T-helper 22 cell (primary cell): Measurements from ENCODE around the gene CA4.
"Not testable (repeated sequence)": the region's sequence is repeated elsewhere in the genome, so short reads cannot be mapped to it uniquely, and the experiment has no call there.

Experiments
- DNase-seq: peaks from one replicate; pipeline ENCODE4 v3.0.0-alpha.2; 2020; ENCODE audit warnings: low read depth

The CA4 gene

DNA sequence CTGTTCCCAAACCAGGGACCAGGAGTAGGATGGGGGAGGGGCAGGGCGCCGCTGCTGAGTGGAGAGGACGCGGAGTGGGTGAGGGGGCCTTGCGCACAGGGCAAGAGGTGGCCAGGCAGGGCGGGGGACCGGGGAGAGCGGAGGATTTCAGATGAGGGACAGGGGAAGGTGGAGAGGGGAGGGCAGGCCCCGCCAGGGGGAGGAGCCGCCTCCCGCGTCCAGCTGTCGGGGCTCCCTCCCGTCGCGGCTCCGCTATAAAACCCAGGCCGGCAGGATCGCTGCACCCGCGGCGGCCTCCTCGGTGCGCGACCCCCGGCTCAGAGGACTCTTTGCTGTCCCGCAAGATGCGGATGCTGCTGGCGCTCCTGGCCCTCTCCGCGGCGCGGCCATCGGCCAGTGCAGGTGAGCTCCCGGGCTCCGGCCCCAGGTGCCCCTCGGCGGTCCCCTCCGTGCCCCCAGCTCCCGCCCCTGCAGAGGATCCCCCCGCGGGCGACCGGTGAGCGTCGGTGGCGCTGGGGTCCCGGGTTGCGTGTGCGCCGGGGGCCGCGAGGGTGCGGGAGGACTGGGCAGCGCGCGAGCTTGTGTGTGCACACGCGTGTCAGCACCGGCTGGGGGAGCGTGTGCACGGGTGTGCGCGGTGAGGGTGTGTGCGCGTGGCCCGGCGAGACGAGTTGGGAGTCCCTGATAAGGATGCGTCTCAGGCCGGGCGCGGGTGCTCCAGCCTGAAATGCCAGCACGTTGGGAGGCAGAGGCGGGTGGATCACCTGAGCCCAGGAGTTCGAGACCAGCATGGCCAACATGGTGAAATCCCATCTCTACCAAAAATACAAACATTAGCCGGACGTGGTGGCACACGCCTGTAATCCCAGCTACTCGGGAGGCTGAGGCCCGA is at the start of gene CA4:
Gene CA4, plus strand, starts transcription at position 283 of the 892 bp plus-strand sequence. Its CDS starts 62 bp downstream, at position 345.
- no peak for DNase-seq

DNA sequence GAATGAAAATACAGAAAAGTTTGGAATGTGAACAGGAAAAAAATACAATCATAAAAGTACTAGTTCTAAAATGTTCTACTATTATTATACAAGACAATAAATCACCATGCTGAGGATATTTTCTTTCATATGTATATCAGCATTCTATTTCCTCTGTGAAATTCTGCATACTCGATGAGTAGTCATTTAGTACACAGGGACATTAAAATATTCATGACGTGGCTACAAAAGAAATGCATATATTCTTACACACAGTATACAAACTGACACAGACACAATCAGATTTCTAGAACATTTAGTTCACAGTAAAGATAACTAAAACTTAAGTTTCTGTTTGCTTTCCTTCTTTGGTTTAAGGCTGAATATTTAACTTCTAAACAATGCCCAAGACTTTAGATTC is 49.2 kb upstream of the CA4 start:
- DNase-seq, result not testable (repeated sequence)

DNA sequence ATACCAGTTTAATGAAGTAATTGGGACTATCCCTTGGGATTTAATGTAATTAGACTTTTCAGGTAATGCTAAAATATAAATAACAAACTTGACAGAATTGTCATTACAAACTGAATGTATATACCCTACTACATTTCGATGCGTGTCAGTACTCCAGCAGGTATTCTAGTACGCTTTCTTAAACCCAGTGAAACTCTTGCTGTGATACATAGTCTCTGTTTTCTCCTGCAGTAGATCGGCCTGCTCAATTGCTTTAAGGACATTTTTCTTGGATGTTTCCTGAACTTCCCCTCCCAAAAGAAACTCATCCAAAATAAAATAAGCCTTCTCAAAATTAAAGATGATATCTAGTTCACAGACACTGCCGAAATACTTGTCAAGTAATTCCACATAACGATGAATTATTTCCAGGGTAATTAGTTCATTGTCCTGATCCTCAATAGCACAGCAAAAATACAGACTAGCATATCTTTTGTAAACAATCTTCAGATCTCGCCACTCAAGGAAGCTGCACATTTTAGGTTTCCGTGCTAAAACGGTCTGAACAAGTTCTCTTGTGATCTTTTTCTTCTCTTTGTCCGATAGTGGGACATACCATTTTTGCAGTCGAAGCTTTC is 47.6 kb upstream of the CA4 start:
- DNase-seq, result not testable (repeated sequence)

DNA sequence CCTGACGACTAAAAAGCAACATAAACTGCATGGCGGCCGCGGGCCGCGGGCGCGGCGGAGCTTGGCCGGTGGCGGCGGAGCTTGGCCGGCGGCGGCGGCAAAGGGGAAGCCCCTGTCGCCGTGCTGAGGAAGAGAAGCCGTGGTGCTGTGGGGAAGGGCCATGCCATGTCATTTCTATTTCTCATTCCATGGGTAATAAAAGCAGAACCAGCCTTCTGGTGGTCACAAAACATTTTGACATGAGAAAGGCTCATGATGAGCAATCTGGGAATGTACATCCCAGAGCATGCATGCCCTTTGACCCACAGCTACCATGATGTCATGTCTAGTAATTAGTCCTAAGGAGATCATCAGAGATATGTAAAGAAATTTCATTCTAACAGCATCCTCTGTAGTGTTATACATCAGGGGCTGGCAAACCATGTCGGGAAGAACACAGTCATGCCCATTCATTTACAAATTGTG is 47.1 kb upstream of the CA4 start:
- DNase-seq, result no peak

DNA sequence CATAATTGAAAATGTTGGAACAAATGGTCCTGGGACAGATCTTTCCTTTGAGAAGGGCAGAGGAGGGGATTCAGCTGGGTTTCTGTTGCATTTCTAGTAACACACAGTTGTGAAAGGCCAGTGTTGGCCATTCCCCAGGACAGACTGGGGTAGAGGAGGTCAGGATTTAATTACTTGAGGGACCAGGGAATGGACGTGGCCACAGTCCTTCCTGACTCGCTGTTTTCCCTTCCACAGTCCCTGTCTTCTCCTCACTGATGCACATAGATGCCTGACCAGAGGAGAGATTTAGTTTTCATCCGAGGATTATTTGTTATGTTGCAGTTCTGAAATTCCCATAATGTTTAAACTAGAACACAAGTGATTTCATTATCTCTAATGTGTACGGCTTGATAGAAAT is 45.8 kb upstream of the CA4 start:
- no peak for DNase-seq

DNA sequence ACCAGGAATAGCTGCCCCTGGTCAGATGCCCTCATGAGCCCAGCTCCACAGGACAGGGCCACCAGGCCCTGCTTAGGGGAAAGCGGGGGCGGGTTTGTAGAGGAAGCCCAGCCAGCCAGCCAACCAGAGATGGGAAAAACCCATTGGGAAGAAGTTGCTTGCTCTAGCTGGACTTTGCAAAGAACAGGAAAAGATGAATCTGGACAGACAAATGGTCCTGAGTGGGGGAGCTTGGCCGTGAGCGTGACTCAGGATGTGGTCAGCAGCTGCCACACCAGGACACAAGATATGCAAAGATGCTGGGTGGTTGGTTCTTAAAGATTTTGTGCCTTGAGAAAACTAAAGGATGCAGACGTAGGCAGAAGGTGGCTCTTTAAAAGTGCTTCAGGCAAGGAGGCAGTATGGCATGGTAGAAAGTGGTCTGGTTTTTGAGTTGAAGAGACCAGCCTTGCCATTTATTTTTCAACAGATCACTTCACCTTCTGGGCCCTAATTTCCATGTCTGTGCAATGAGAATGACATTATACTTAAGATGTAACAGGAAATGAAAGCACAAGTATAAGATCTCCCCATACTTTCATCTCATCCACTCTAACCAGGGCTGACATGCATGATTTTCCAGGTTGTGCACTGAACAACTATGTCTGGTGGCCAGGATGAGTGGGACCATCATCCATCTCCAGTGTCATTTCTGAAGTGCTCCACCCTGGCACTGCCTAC is 43.3 kb upstream of the CA4 start:
- no peak for DNase-seq

DNA sequence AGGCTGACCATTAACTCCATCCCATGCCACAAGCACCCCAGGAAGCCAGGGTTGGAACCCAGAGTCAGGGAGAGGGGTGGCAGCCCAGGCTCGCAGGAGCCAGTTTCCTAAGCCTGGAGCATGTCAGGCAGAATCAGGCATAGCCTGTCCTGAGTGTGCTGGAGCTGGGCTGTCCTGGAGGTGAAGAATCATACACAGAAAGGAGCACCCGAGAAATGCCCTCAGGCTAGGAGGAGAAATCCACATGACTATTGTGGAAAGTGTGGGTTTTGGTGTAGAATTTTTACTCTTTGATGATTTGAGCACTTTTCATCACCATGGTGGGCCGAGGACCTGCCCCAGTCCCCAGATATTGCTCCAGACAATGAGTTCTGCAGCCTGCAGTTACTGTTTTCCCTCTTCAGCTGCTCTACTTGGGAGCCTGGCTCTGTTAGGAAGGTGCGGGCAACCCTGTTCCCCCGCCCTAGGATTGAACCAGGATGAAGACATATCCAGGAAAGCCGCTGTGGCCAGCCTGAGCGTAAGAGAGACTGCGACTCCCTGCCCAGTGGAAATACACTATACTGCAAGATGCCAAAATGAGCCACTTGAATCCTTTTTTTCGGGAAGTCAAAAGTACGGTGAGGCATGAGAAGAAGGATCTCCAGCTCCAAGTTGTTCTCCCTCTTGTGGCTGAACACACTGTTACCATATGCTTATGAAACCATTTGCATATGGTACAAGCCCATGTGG is 42.1 kb upstream of the CA4 start:
- DNase-seq, result no peak

DNA sequence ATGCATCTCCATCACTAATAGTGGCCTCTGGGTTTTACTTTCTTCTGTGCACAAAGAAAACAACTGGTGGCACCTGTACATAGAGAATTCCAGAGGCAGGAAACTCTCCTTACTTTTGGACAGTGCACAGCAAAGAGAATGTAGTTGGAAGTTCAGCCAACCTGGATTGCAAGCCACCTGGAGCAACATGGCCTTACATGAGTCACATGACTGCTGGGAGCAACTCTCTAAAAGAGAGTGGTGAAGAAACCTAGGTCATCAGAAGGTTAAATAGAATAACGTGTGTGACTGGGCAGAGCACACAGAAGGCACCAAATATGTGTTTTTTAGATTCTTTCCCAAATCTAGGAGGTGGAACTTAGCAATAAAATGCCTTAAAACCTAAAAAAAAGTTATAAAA is 41.5 kb upstream of the CA4 start:
- not testable (repeated sequence) for DNase-seq

DNA sequence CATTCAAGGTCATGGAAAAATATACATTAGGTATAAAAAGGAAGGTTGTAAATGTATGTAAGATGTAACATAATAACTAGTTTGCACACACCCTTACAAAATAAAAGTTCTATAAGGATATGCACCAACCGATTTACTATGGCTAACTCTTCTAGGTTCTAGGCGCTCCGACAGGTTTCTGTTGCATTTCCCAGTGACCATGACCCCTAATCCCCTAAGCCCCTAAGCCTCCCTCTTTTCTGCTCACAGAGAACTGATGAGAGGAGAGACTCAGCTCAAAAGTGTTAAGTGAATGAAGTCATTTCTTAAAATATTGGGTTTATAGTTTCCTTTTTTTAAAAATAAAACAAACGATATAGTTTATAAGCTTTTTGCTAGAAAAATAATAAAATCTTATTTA is 41.1 kb upstream of the CA4 start:
- no peak for DNase-seq

DNA sequence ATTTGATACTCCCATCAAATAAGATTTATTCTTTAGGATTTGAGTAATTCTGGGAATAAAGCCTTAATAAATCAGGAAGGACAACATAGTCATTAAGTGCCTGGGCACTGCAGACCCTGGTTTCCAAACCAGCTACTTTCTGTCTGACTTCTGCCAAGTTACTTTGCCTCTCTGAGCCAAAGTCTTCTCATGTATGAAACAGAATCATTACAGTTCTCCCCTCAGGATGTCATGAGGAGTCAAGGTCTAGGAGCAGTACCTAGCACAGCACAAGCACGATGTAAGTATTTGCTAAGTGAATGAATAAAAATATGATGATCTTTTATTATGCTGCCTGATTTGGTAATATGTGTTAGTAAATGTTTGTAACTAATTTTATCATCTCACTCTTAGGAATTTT is 40.6 kb upstream of the CA4 start:
- no peak for DNase-seq

DNA sequence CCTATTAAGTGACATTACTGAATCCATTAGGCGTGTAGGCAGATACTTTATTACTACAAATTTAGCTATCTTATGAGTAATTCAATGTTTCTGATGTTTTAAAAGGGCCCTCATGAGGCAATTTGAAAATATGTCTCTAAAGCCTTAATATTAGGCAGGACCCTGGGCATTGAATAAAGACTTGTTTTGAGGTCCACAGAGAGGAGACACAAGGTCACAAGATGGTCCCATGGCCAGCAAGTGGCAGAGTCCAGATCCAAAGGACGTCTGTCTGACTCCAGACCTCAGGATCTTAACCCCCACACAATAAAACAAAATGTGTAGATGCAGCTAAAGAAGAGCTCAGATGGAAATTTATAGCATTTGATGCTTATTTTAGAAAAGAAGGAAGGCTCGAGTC is 39.2 kb upstream of the CA4 start:
- no peak for DNase-seq

DNA sequence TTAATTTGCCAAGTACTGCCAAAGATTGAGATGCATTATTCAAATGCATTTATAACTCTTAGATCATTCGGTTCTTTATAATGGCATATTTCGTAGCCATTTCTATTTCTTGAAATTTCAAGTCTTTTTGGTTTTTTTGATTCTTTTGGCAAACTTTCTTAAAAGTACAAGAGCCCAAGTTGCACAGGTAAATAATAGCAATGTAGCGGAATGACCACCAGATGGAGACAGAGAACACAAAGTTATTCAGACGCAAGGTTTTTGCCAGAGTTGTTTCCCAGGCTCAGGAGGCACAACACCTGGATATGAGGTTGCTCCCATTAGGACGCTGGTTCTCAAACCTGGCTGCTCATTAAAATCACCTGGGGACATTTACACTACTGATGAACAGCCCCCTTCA is 38.1 kb upstream of the CA4 start:
- not testable (repeated sequence) for DNase-seq

DNA sequence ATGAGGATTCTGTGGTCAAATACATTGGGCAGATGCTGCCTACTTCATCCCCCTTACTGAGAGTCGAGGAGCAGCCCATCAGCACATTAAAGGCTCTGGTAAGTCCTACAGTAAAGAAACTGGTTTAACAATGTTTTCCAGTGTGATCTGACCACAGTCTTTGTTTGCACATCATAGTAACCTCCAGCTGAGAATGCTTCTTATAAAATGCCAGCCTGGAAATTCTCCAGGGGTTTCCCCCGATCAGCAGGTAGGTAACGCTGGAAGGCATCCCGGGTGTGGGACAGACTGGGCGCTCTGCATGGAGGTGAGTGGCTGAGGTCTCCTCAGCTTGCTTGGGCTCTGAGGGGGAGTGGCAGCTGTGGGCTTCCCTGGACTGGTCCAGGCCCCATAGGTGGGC is 34.4 kb upstream of the CA4 start:
- not testable (repeated sequence) for DNase-seq

DNA sequence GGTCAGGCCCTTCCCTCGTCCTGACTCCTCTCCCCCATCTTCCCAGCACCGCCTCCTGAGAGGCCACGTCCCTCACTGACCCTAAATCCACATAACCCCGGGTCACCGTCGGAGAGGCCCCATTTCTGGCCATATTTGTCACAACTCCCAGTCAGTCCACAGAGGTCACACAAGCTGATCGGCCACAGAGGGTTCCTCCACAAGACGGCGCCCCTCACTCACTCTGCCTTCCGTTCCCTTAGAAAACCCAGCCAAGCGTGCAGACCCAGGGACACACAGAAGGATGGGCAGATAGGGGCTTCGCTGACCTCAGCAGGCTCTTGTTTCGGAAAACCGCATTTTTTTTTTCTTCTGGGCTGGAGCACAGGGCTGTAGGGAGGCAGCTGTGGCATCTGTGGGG is 33.6 kb upstream of the CA4 start:
- DNase-seq, result not testable (repeated sequence)

DNA sequence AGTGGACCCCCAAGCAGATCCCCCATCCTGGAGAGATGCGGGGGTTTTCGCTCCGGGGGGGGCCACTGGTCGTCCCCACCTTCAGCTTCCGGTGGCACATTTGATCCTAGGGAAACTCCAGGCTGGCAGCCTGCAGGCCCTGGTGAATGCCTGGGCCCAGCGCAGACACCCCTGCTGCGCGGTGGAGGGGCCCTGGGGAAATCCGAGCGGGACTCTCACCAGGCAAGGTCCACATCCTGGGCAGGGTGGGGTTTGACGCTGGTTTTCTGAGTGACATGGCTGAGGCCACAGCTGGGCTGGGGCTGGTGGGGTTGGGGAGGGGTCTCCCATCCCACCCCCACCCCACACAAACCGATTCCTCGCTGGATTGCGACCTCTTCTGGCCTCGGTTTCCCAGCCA is 30.6 kb upstream of the CA4 start:
- DNase-seq, result not testable (repeated sequence)

DNA sequence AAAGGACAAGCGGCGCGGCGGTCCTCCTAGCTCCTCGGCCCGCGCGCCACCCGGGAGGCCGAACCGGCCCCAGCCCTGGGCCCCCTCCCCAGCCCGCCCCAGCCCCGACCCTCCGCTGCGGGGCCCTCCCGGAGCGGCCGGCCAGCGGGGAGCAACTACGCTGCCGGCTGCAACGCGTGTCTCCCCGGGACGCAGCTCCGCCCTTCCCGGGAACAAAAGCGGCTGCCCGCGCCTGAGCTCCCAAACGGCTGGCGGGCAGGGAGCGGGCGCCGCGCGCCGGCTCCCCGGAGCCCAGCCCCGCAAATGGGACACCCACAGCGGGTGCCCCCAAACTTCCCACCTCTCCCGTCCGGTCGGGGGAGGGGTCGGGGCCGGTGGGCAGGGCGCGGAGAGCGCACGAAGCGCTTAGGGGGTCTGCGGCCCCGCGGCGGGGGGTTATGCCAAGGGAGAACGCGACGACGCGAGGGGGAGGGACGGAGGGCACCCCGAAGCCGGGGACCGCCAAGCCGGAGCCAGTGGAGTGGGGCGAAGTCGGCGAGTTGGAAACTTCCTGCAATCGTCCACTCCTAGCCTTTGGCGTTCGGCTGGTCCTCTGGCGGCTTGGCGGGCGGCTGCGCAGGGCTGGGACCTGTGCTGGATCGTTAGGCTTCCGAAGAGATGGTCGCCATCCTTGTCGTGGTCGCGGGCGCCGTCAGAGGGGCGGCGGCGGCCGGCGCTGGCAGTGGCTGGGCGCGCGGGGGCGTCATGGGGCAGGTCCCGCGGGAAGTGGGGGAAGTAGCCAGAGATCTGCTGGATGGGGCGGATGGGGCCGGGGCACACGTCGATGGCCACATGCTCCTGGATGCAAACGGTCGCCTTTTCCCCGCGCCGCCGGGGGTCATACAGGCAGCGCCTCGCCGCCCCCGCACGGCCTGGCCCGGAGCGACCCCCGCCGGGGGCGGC is 29.7 kb upstream of the CA4 start:
- DNase-seq, result not testable (repeated sequence)

DNA sequence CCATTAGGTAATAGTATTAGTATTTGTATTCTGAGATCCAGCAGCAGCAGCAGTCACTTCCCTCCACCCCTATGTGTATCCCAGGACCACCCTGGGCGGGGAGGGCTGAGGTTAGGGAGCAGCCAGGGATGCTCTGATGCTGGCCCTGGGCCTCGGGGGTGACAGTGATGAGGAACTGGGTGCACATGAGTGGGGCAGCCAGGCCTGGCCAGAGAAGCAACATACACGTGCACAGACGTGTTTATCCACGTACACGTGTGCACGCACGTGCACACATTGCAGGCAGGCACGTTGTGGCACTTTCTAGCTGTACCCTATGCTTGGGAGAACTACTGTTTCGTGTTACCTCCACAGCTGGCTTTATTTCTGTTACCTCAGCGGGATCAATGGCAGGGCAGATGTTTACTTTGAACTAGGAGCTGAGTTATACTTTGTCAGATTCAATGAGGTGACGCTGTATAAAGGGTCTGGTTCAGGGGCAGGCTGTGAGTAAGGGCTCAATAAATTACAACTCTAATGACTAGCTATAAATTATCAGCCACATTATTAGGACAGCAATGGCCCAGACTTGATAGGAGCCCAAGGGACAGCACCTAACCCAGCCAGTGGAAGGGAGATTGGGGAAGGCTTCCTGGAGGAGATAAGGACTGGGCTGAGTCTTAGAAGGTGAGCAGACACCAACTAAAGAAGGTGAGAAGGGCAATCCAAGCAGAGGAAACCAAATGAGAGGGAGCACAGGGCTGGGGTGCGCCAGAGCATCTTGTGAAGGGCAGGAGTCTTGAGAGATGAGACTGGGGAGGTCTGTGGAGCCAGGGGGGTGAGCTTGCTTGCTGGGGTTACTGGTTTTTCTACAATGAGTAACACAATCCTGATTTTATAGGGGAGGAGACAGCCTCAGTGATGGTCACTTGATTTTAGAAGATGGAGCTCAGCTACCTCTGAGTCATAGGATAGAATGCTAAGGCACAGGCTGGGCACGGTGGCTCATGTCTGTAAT is 22.4 kb upstream of the CA4 start:
- no peak for DNase-seq

DNA sequence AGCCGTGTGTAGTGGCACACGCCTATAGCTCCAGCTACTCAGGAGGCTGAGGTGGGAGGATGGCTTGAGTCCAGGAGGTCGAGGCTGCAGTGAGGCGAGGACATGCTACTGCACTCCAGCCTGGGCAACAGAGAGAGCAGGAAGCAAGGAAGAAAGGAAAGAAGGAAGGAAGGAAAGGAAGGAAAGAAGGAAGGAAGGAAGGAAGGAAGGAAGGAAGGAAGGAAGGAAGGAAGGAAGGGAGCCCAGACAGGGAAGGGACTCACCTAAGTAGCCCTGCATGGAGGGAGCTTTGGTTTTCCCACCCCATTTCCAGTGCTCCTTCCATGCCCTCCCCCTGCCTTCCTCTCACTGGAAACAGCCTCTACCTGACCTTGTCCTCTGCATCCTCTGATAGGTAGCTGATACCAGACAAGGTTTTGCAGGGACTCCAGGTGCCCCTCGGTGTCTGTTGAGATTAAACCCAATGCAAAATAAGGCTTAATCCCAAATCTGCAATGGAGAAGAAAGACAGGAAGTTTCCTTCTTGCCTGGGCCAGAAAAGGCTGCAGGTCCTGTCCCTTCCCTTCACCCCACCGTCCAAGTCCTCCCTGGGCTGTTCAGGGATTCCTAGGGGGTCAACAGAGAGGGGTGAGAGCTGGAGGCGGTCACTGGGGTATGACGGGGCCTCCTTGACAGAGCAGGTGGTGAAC is 21.5 kb upstream of the CA4 start:
- DNase-seq, result no peak

DNA sequence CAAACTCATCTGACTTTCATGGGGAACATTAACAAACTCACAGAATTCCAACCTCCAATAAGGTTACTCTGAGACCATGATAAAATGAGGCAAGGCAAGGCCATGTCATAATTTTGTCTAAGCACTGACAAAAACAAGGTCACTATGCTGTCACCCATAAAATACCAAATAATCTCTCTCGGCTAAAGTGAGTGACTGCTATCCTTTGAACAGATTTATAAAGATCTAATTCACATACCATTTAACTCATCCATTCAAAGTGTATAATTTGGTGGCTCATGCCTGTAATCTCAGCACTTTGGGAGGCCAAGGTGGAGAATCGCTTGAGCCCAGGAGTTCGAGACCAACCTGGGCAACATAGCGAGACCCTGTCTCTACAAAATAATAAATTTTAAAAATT is 20.6 kb upstream of the CA4 start:
- DNase-seq, result no peak
